Fibroblast of lung (primary cell): ENCODE measurements around the gene NANS. TPM values are rescaled to one million over a fixed set of nuclear protein-coding genes. Genes with fewer than 3 reads are reported as not detected.

Experiments
- DNase-seq, 2 donors: peaks; one replicate each; pipeline versions ENCODE4 v3.0.0 to v3.0.0-alpha.2; 2010; ENCODE audit warnings: low read depth in 2 of 2
- H2AFZ ChIP-seq: 2 replicates; pipeline ENCODE4 v1.5.1; 2012; ENCODE audit warnings: low read length, control low read depth, inconsistent platforms
- H3K27ac ChIP-seq: 2 replicates; pipeline ENCODE4 v1.5.1; 2011; ENCODE audit warnings: low read length, control low read depth; ENCODE audit not compliant: insufficient read depth
- H3K27me3 ChIP-seq: 2 replicates; pipeline ENCODE4 v1.5.1; 2011; ENCODE audit warnings: mild to moderate bottlenecking, low read length; ENCODE audit not compliant: control insufficient read depth, insufficient read depth
- H3K36me3 ChIP-seq: 2 replicates; pipeline ENCODE4 v1.5.1; 2011; ENCODE audit warnings: low read length; ENCODE audit not compliant: control insufficient read depth, insufficient read depth
- H3K4me1 ChIP-seq: 2 replicates; pipeline ENCODE4 v1.5.1; 2011; ENCODE audit warnings: low read length; ENCODE audit not compliant: control insufficient read depth, insufficient read depth; ENCODE audit errors: extremely low read depth
- H3K4me2 ChIP-seq: 2 replicates; pipeline ENCODE4 v1.5.1; 2011; ENCODE audit warnings: low read length, control low read depth; ENCODE audit not compliant: insufficient read depth; ENCODE audit errors: extremely low read depth
- H3K4me3 ChIP-seq, 4 experiments: fragments of 200-600 bp in 1 of 4; sonication (generic) in 1 of 4; replicated peaks in 1 of 4; 2 replicates each; pipeline ENCODE4 v1.5.1; 2011 to 2016; ENCODE audit warnings: low read length in 4 of 4, low read depth in 3 of 4, mild to moderate bottlenecking in 3 of 4, control low read depth in 2 of 4, inconsistent platforms in 1 of 4, mixed read lengths in 1 of 4; ENCODE audit not compliant: insufficient read depth in 1 of 4; ENCODE audit errors: control extremely low read depth in 1 of 4
- H3K79me2 ChIP-seq: 2 replicates; pipeline ENCODE4 v1.5.1; 2012; ENCODE audit warnings: mild to moderate bottlenecking, low read length, inconsistent platforms; ENCODE audit not compliant: control insufficient read depth, insufficient read depth
- H3K9ac ChIP-seq: 2 replicates; pipeline ENCODE4 v1.5.1; 2011; ENCODE audit warnings: mild to moderate bottlenecking, low read length, control low read depth; ENCODE audit not compliant: insufficient read depth
- H3K9me3 ChIP-seq: 2 replicates; pipeline ENCODE4 v1.5.1; 2012; ENCODE audit warnings: low read depth, low read length; ENCODE audit not compliant: control insufficient read depth, insufficient read depth
- H4K20me1 ChIP-seq: 2 replicates; pipeline ENCODE4 v1.5.1; 2011; ENCODE audit warnings: low read length; ENCODE audit not compliant: control insufficient read depth, insufficient read depth; ENCODE audit errors: extremely low read depth
- CTCF ChIP-seq, 2 donors: IDR thresholded peaks in 1 of 2; conservative IDR thresholded peaks in 1 of 2; 1 replicate in 1 of 2; 2 replicates in 1 of 2; pipeline ENCODE4 v1.5.1; 2011 to 2012; ENCODE audit warnings: low read length in 2 of 2, control low read depth in 1 of 2, inconsistent platforms in 1 of 2, low read depth in 1 of 2, mild to moderate bottlenecking in 1 of 2
- EZH2 ChIP-seq: IDR thresholded peaks from 2 replicates; pipeline ENCODE4 v1.5.1; 2012; ENCODE audit warnings: low read length, control low read depth, mild to moderate bottlenecking; ENCODE audit errors: missing control alignments
- polyA plus RNA-seq, 2 donors: library from polyadenylated mRNA; depleted of rRNA in 1 of 2; stranded (reverse) in 1 of 2; unstranded in 1 of 2; fragments of >200 nt; gene quantifications; 2 replicates each; pipeline ENCODE4 v1.2.1, GENCODE V29; 2011 to 2012; ENCODE audit warnings: missing spikeins in 1 of 2
- total RNA-seq: library from RNA; depleted of rRNA; stranded (reverse); fragments of >200 nt; gene quantifications from 2 replicates; pipeline ENCODE4 v1.2.1, GENCODE V29; 2014

NANS gene
- total and polyA plus RNA-seq, 2 donors (not counting 1 experiment from before 2014, with no cell fraction given): 83.9 to 105 TPM

DNA sequence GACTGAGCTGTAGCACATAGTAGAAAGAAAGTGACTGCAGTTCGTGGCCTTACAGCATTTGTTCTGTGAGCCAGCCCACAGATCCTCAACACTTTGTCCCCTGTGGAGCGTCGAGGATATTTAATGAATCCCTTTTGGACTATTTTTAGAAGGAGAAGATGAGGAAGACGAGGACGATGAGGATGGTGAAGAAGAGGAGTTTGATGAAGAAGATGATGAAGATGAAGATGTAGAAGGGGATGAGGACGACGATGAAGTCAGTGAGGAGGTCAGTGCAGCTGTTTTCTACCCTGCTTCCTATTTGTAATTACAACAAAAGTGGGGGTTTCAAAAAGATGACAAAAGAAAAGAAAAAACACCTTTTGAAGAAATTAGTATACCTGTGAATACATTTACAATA, 45.4 kb upstream of the NANS start:
- Histone ChIP-seq H3K9ac (no peak overlapping the region), H3K4me3 (no peak overlapping the region), H3K9me3 (no peaks in the 10 kb centered on the region), H2AFZ (no peak overlapping the region), H3K79me2 (peaks cover 15% of the 10 kb centered on the region), H3K27me3 (no peaks in the 10 kb centered on the region), H3K36me3 (peaks cover 14% of the 10 kb centered on the region), H3K4me2 (no peak overlapping the region), H3K27ac (no peak overlapping the region), H3K4me1 (no peaks in the 10 kb centered on the region), H4K20me1 (no peaks in the 10 kb centered on the region)
- TF ChIP-seq CTCF (conservative IDR thresholded peaks at IDR 0.05 in 1 of 2, IDR thresholded peaks at IDR 0.05 in 1 of 2; ENCODE audit: low read depth in 1 of 2, low read length in 2 of 2): no peak
- no peak for TF ChIP-seq EZH2
- DNase-seq: no peak

GRCh38 chr9:98016137-98016680, 40.3 kb upstream of the NANS start:
- Histone ChIP-seq H3K36me3 (peaks cover 26% of the 10 kb centered on the region), H3K27me3 (no peaks in the 10 kb centered on the region)
- TF ChIP-seq CTCF (conservative IDR thresholded peaks at IDR 0.05 in 1 of 2, IDR thresholded peaks at IDR 0.05 in 1 of 2; ENCODE audit: low read depth in 1 of 2, low read length in 2 of 2): no peak

DNA sequence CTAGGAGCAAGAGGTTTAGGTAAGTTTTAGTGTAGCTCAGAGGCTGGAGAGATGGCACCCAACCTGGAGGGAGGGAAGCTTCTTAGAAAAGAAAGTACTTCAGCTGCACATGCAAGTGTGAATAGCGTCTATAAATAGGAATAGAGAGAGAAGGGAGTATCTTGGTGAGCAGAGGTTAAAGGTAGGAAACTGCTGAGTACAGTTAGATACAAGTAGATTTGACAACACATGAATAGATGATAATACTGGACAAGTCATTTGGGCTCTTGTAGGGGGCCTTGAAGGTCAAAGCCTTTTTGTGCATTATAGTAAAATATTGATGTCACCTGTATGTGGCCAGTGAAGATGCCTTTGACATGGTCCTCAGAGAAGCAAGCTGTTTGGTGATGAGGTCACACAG, 39.2 kb upstream of the NANS start:
- Histone ChIP-seq H3K4me1 (no peaks in the 10 kb centered on the region), H3K4me3 (no peak overlapping the region), H3K27ac (no peak overlapping the region), H3K79me2 (no peaks in the 10 kb centered on the region), H4K20me1 (no peaks in the 10 kb centered on the region), H3K27me3 (no peaks in the 10 kb centered on the region), H3K4me2 (no peak overlapping the region), H3K9me3 (no peaks in the 10 kb centered on the region), H3K36me3 (peaks cover 21% of the 10 kb centered on the region), H2AFZ (no peak overlapping the region), H3K9ac (no peak overlapping the region)
- no peak for TF ChIP-seq EZH2
- no peak for TF ChIP-seq CTCF (conservative IDR thresholded peaks at IDR 0.05 in 1 of 2, IDR thresholded peaks at IDR 0.05 in 1 of 2; ENCODE audit: low read depth in 1 of 2, low read length in 2 of 2)
- DNase-seq: no peak

More at GRCh38 chr9:98016137-98016680, 40.3 kb upstream of the NANS start:
- H3K4me3 ChIP-seq: no peak overlapping the region
- H4K20me1 ChIP-seq: no peaks in the 10 kb centered on the region
- DNase-seq: no peak
- H3K4me1 ChIP-seq: no peaks in the 10 kb centered on the region
- no peaks in the 10 kb centered on the region for H3K9me3 ChIP-seq
- no peaks in the 10 kb centered on the region for H3K79me2 ChIP-seq
- no peak overlapping the region for H3K4me2 ChIP-seq
- no peak overlapping the region for H3K9ac ChIP-seq
- H3K27ac ChIP-seq: no peak overlapping the region
- H2AFZ ChIP-seq: no peak overlapping the region
